ENCODE results near the gene DDX41.

Gene DDX41

GRCh38 chr5:177523711-177524538, 7.2 kb upstream of the DDX41 start:
- H3K4me1 ChIP-seq (ENCODE audit: control insufficient read depth, low read depth, low read length), result no peaks in the 10 kb centered on the region
- H3K27ac ChIP-seq (ENCODE audit: low read length), result no peak overlapping the region
- no peak overlapping the region for H3K4me3 ChIP-seq (ENCODE audit: low read length)
- no peaks in the 10 kb centered on the region for H3K9me3 ChIP-seq (ENCODE audit: control insufficient read depth, low read depth, low read length)
- H3K27me3 ChIP-seq (ENCODE audit: control insufficient read depth, insufficient read depth, low read length), result no peaks in the 10 kb centered on the region
- peaks cover 48% of the 10 kb centered on the region for H3K36me3 ChIP-seq (ENCODE audit: control insufficient read depth, low read depth, low read length)
- H3K9ac ChIP-seq (ENCODE audit: low read length), result no peak overlapping the region

GRCh38 chr5:177520916-177521513, 4.3 kb upstream of the DDX41 start:
- no peak overlapping the region for H3K4me3 ChIP-seq (ENCODE audit: low read length)
- peaks cover 2% of the 10 kb centered on the region for H3K4me1 ChIP-seq (ENCODE audit: control insufficient read depth, low read depth, low read length)
- H3K27me3 ChIP-seq (ENCODE audit: control insufficient read depth, insufficient read depth, low read length), result no peaks in the 10 kb centered on the region
- no peak overlapping the region for H3K27ac ChIP-seq (ENCODE audit: low read length)
- peaks cover 25% of the 10 kb centered on the region for H3K36me3 ChIP-seq (ENCODE audit: control insufficient read depth, low read depth, low read length)
- H3K9me3 ChIP-seq (ENCODE audit: control insufficient read depth, low read depth, low read length), result no peaks in the 10 kb centered on the region
- H3K9ac ChIP-seq (ENCODE audit: low read length), result no peak overlapping the region

GRCh38 chr5:177520271-177520670, 3.5 kb upstream of the DDX41 start:
- H3K27ac ChIP-seq (ENCODE audit: low read length), result no peak overlapping the region
- H3K4me1 ChIP-seq (ENCODE audit: control insufficient read depth, low read depth, low read length), result peaks cover 4% of the 10 kb centered on the region
- H3K36me3 ChIP-seq (ENCODE audit: control insufficient read depth, low read depth, low read length), result peaks cover 28% of the 10 kb centered on the region
- no peak overlapping the region for H3K9ac ChIP-seq (ENCODE audit: low read length)
- no peak overlapping the region for H3K4me3 ChIP-seq (ENCODE audit: low read length)
- no peaks in the 10 kb centered on the region for H3K9me3 ChIP-seq (ENCODE audit: control insufficient read depth, low read depth, low read length)
- no peaks in the 10 kb centered on the region for H3K27me3 ChIP-seq (ENCODE audit: control insufficient read depth, insufficient read depth, low read length)

- no peak overlapping the region for H3K9ac ChIP-seq (ENCODE audit: low read length)
Measured at GRCh38 chr5:177519463-177520235, 2.9 kb upstream of the DDX41 start.

GRCh38 chr5:177515580-177515979, 1.2 kb downstream of the DDX41 start:
- H3K27me3 ChIP-seq (ENCODE audit: control insufficient read depth, insufficient read depth, low read length), result no peaks in the 10 kb centered on the region
- H3K9me3 ChIP-seq (ENCODE audit: control insufficient read depth, low read depth, low read length), result no peaks in the 10 kb centered on the region
- no peak overlapping the region for H3K27ac ChIP-seq (ENCODE audit: low read length)
- no peak overlapping the region for H3K9ac ChIP-seq (ENCODE audit: low read length)
- peaks cover 4% of the 10 kb centered on the region for H3K4me1 ChIP-seq (ENCODE audit: control insufficient read depth, low read depth, low read length)
- H3K36me3 ChIP-seq (ENCODE audit: control insufficient read depth, low read depth, low read length), result peaks cover 63% of the 10 kb centered on the region
- H3K4me3 ChIP-seq (ENCODE audit: low read length), result peak overlapping the region; percentile 93

More at GRCh38 chr5:177519463-177520235, 2.9 kb upstream of the DDX41 start:
- Histone ChIP-seq H3K9me3 (ENCODE audit: control insufficient read depth, low read depth, low read length) (no peaks in the 10 kb centered on the region), H3K36me3 (ENCODE audit: control insufficient read depth, low read depth, low read length) (peaks cover 28% of the 10 kb centered on the region), H3K4me3 (ENCODE audit: low read length) (no peak overlapping the region), H3K4me1 (ENCODE audit: control insufficient read depth, low read depth, low read length) (peaks cover 4% of the 10 kb centered on the region), H3K27me3 (ENCODE audit: control insufficient read depth, insufficient read depth, low read length) (no peaks in the 10 kb centered on the region), H3K27ac (ENCODE audit: low read length) (no peak overlapping the region)

GRCh38 chr5:177514541-177514940, 2.2 kb downstream of the DDX41 start:
- Histone ChIP-seq H3K36me3 (ENCODE audit: control insufficient read depth, low read depth, low read length) (peaks cover 61% of the 10 kb centered on the region), H3K9me3 (ENCODE audit: control insufficient read depth, low read depth, low read length) (no peaks in the 10 kb centered on the region), H3K4me1 (ENCODE audit: control insufficient read depth, low read depth, low read length) (peaks cover 4% of the 10 kb centered on the region), H3K4me3 (ENCODE audit: low read length) (no peak overlapping the region), H3K27me3 (ENCODE audit: control insufficient read depth, insufficient read depth, low read length) (no peaks in the 10 kb centered on the region), H3K27ac (ENCODE audit: low read length) (no peak overlapping the region), H3K9ac (ENCODE audit: low read length) (no peak overlapping the region)

- no peaks in the 10 kb centered on the region for H3K9me3 ChIP-seq (ENCODE audit: control insufficient read depth, low read depth, low read length)
- H3K9ac ChIP-seq (ENCODE audit: low read length), result no peak overlapping the region
- H3K4me3 ChIP-seq (ENCODE audit: low read length), result no peak overlapping the region
- H3K27me3 ChIP-seq (ENCODE audit: control insufficient read depth, insufficient read depth, low read length), result no peaks in the 10 kb centered on the region
- peaks cover 4% of the 10 kb centered on the region for H3K4me1 ChIP-seq (ENCODE audit: control insufficient read depth, low read depth, low read length)
- H3K36me3 ChIP-seq (ENCODE audit: control insufficient read depth, low read depth, low read length), result peaks cover 58% of the 10 kb centered on the region
- no peak overlapping the region for H3K27ac ChIP-seq (ENCODE audit: low read length)
Measured at GRCh38 chr5:177513500-177513899, 3.3 kb downstream of the DDX41 start.

- Histone ChIP-seq H3K4me1 (ENCODE audit: control insufficient read depth, low read depth, low read length) (peaks cover 4% of the 10 kb centered on the region), H3K36me3 (ENCODE audit: control insufficient read depth, low read depth, low read length) (peaks cover 58% of the 10 kb centered on the region), H3K27ac (ENCODE audit: low read length) (no peak overlapping the region), H3K27me3 (ENCODE audit: control insufficient read depth, insufficient read depth, low read length) (no peaks in the 10 kb centered on the region), H3K9ac (ENCODE audit: low read length) (no peak overlapping the region), H3K9me3 (ENCODE audit: control insufficient read depth, low read depth, low read length) (no peaks in the 10 kb centered on the region), H3K4me3 (ENCODE audit: low read length) (no peak overlapping the region)
Measured at GRCh38 chr5:177512736-177513380, 3.9 kb downstream of the DDX41 start.

- Histone ChIP-seq H3K27me3 (ENCODE audit: control insufficient read depth, insufficient read depth, low read length) (no peaks in the 10 kb centered on the region), H3K9me3 (ENCODE audit: control insufficient read depth, low read depth, low read length) (no peaks in the 10 kb centered on the region), H3K4me1 (ENCODE audit: control insufficient read depth, low read depth, low read length) (peaks cover 4% of the 10 kb centered on the region), H3K4me3 (ENCODE audit: low read length) (no peak overlapping the region), H3K27ac (ENCODE audit: low read length) (no peak overlapping the region), H3K36me3 (ENCODE audit: control insufficient read depth, low read depth, low read length) (peaks cover 58% of the 10 kb centered on the region), H3K9ac (ENCODE audit: low read length) (no peak overlapping the region)
Measured at GRCh38 chr5:177511796-177512675, 4.7 kb downstream of the DDX41 start.

GRCh38 chr5:177511181-177511580, 5.6 kb downstream of the DDX41 start:
- Histone ChIP-seq H3K9ac (ENCODE audit: low read length) (no peak overlapping the region), H3K9me3 (ENCODE audit: control insufficient read depth, low read depth, low read length) (no peaks in the 10 kb centered on the region), H3K27ac (ENCODE audit: low read length) (no peak overlapping the region), H3K36me3 (ENCODE audit: control insufficient read depth, low read depth, low read length) (peaks cover 58% of the 10 kb centered on the region), H3K27me3 (ENCODE audit: control insufficient read depth, insufficient read depth, low read length) (no peaks in the 10 kb centered on the region), H3K4me3 (ENCODE audit: low read length) (no peak overlapping the region), H3K4me1 (ENCODE audit: control insufficient read depth, low read depth, low read length) (peaks cover 4% of the 10 kb centered on the region)
